ENCODE data around the gene EARS2.
A peak's percentile ranks its signal among the peaks of the same experiment; 100 is the strongest.
"Not testable (repeated sequence)": the region's sequence is repeated elsewhere in the genome, so short reads cannot be mapped to it uniquely, and the experiment has no call there.

The EARS2 gene

GRCh38 chr16:23523876-23524385, 33.2 kb downstream of the EARS2 start:
- no peak for DNase-seq

DNA sequence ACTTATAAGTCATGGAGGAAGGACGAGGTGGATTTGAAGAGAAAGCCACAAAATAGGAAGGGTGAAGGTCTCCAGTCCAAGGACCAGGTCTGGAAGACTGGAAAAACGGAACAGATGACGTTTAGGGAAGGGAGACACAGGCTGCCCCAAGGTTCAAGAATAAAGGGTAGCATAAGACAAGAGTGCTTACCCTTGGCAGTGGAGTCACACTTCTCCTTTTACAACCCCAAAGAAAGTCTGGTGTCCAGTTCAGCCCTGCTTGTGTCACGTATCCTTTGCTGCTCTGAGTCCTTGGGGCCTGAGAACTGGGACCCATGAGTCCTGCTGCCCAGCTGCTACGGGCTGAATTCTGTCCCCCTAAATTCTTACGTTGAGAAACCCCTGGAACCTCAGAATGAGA, 33.8 kb downstream of the EARS2 start:
- DNase-seq: no peak

- no peak for DNase-seq
Observed at GRCh38 chr16:23521965-23522364, 35.2 kb downstream of the EARS2 start.

- no peak for DNase-seq
Observed at GRCh38 chr16:23521037-23521743, 36.0 kb downstream of the EARS2 start.

- DNase-seq: no peak
Observed at GRCh38 chr16:23520500-23520899, 36.6 kb downstream of the EARS2 start.

DNA sequence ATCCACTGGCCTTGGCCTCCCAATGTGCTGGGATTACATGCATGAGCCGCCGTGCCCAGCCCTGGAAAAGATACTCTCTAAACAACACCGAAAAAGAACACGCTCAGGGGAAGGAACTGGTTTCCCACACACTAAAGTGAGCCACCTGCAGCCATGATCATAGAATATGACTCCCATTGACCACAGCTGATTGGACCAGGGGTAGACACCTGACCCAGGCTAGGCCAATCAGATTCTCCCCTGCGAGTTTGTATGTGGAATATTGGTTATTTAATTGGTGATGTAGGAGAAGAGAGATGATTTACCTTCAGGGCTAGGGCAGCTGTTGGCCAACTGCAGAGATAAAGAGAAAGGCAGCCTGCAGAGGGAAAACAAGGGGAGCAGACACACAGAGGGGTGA, 37.9 kb downstream of the EARS2 start:
- no peak for DNase-seq

GRCh38 chr16:23518435-23518891, 38.7 kb downstream of the EARS2 start:
- DNase-seq: no peak

- no peak for DNase-seq
Observed at GRCh38 chr16:23516366-23517137, 40.6 kb downstream of the EARS2 start.

DNA sequence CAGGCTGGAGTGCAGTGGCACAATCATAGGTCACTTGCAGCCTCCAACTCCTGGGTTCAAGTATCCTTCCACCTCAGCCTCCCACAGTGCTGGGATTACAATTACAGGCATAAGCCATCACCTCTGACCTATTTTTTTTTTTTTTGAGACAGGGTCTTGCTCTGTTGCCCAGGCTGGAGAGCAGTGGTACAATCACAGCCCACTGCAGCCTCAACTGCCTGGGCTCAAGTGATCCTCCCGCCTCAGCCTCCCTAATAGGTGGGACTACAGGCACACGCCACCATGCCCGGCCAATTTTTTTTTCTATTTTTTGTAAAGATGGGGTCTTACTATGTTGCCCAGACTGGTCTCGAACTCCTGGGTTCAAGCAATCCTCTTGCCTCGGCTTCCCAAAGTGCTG, 41.3 kb downstream of the EARS2 start:
- no peak for DNase-seq

GRCh38 chr16:23514381-23515152, 42.6 kb downstream of the EARS2 start:
- no peak for DNase-seq

DNA sequence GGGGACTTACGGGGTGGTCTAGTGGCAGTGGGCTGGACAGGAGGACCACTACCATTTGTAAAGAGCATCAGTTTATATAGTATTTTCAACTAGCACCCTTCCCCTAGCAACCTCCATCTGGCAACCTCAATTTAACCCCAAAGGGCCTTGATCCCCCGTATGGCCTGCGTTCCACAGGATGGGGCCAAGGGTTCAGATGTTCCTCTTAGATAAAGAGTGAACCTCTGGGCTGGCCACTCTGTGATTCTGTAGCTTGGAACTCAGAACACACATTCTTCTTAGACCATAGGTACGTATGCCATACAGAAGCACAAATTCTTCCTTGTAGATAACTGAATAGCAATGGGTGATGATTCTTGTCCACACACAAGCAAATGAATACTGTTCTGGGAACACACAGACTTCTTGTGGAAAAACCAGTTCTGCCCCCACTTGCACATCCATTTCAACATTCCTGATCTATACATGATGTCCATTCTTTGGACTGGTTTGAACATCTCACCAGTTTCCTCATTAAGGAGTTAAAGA, 44.9 kb downstream of the EARS2 start:
- no peak for DNase-seq

DNA sequence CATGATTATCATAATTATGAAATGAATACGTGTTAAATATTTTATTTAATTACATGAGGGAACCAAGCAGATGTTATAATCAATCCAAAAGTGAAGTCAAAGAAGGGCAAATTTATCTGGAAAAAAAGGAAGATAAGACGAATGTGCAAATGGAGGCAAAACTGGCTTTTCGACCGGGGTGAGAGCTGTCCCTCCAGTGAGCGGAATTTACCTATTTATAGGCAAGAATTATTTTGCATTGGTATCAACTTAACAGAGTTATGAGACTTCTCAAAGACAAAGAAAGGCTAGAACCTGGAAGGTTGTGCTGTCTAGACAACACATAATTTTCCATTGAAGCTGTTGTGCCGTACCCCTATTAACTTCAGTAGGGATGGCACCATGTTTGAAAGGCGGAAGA, 45.4 kb downstream of the EARS2 start:
- no peak for DNase-seq

DNA sequence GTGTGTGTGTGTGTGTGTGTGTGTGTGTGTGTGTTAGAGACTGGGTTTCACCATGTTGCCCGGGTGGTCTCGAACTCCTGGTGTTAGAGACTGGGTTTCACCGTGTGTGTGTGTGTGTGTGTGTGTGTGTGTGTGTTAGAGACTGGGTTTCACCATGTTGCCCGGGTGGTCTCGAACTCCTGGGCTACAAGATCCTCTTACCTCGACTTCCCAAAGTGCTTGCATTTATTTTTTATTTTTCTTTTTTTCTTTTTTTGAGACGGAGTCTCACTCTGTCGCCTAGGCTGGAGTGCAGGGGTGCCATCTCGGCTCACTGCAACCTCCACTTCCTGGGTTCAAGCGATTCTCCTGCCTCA, 46.3 kb downstream of the EARS2 start:
- DNase-seq: not testable (repeated sequence)

GRCh38 chr16:23510164-23510914, 46.8 kb downstream of the EARS2 start, which contains the start of gene GGA2:
TSS of gene GGA2 (minus strand) at chr16:23510494. CDS start at chr16:23510411, 83 bp downstream.
- DNase-seq: peak; percentile 26

- DNase-seq: no peak
Observed at GRCh38 chr16:23509782-23510163, 47.4 kb downstream of the EARS2 start.

- DNase-seq: no peak
Observed at GRCh38 chr16:23509441-23509754, 47.8 kb downstream of the EARS2 start.

DNA sequence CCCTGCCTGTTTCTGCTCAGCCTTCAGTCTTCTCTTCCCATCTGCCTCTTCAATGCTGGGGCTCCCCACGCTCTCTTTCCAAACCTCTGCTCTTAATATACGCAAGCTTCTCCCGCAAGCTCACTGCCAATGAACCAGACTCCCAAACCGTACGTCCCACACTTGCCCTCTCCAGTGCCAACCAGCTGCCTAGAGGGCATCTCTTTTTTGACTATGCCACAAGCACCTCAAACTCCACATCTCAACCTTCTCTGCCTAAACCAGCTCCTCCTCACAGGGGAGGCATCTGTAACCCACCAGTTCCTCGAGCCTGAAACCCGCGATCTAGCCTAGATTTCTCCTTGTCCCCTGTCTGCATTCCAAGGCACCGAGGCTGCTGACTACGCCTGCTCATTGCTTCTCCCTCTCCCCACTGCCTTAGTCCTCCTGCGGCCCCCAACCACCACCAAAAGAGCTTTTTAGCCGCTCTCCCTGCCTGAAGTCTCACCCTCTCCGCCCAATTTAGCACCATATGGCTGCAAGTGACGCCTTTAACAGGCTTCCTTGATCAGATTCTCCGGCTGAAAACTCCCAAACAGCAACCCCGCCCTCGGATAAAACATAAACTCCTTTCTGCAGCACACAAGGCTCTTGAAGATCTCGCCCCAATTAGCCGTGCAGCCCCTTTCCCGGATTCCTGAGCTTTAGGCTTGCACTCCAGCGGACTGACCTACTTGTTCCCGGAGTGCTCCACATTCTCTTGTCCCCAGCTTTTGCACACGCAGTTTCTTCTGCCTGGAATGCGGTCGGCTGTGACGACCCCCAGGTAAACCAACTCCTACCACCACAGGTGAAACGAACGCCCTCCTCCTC, 48.3 kb downstream of the EARS2 start:
- no peak for DNase-seq

DNA sequence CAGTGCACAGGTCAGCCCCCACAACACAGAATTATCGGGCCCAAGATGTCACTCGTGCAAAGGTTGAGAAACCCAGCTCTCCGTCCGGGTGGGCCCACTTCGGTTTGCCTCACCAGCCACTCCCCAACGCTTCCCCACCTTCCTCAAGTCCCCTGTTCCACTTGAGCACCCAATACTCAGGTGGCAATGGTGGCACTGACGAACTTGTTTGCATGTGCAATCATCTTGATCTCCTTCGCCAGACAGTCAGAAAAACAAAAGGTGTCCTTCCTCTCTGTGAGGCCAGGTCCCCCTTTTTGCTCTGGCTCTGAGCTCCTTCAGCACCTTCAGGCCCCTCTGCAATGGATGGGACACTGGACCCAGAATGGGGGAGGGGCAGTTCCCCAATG, 50.5 kb downstream of the EARS2 start:
- DNase-seq: no peak

GRCh38 chr16:23505671-23506605, 51.2 kb downstream of the EARS2 start:
- DNase-seq: no peak

DNA sequence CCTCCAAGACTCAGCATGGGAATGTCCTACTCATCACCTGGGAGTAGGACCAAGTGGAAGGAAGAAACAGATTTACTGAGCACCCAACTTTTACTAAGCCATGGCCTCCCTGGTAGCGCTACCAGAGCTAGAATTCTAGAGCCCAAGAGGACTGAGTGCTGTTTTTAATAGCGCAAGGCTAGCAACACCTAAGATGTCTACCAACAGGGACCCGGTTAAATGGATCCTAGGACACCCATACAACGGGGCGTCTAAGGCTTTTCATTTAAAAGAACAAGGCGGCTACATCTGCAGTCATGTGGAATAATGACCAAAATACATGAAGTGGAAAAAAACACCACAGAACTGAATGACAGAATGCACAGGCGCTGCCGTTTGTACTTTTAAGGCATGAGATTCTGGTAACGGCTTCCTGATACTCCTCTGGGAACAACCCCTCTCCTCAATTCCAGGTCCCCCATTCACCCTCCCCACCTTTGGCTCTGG, 51.9 kb downstream of the EARS2 start:
- no peak for DNase-seq
